CD14-positive monocyte (primary cell): ENCODE measurements around the gene GMPR. TPM values are rescaled to one million over a fixed set of nuclear protein-coding genes. Genes with fewer than 3 reads are reported as not detected.

Source experiments
- DNase-seq, 3 donors: peaks; one replicate each; pipeline ENCODE4 v3.0.0-alpha.2; 2011 to 2022
- H2AFZ ChIP-seq: 2 replicates; pipeline ENCODE4 v1.6.0; 2012; ENCODE audit warnings: mild to moderate bottlenecking, low read depth, low read length, inconsistent platforms; ENCODE audit not compliant: insufficient read depth, poor library complexity, severe bottlenecking
- H3K27ac ChIP-seq, 2 donors: 1 replicate in 1 of 2; 2 replicates in 1 of 2; pipeline ENCODE4 v1.5.1; 2012 to 2013; ENCODE audit warnings: low read length in 2 of 2, control low read depth in 1 of 2, inconsistent platforms in 1 of 2, low read depth in 1 of 2, mild to moderate bottlenecking in 1 of 2
- H3K27me3 ChIP-seq, 2 donors: one replicate each; pipeline versions ENCODE4 v1.6.0 to v1.6.1; 2011 to 2013; ENCODE audit warnings: low read length in 2 of 2; ENCODE audit not compliant: control insufficient read depth in 2 of 2, insufficient read depth in 2 of 2
- H3K36me3 ChIP-seq, 2 donors: replicated peaks in 1 of 2; 1 replicate in 1 of 2; 2 replicates in 1 of 2; pipeline versions ENCODE4 v1.5.1 to v1.6.1; 2012 to 2013; ENCODE audit warnings: low read length in 2 of 2, control low read depth in 1 of 2, inconsistent platforms in 1 of 2, mild to moderate bottlenecking in 1 of 2; ENCODE audit not compliant: insufficient read depth in 2 of 2, control insufficient read depth in 1 of 2
- H3K4me1 ChIP-seq, 2 donors: 1 replicate in 1 of 2; 2 replicates in 1 of 2; pipeline versions ENCODE4 v1.5.1 to v1.6.1; 2012 to 2013; ENCODE audit warnings: low read length in 2 of 2, control low read depth in 1 of 2, inconsistent platforms in 1 of 2, mild to moderate bottlenecking in 1 of 2, moderate library complexity in 1 of 2; ENCODE audit not compliant: insufficient read depth in 2 of 2, control insufficient read depth in 1 of 2
- H3K4me2 ChIP-seq: replicated peaks from 2 replicates; pipeline ENCODE3; 2012; ENCODE audit warnings: low read length, moderate library complexity, mild to moderate bottlenecking; ENCODE audit not compliant: poor library complexity, severe bottlenecking; ENCODE audit errors: extremely low read depth
- H3K4me3 ChIP-seq, 3 experiments: fragments of 200-600 bp in 1 of 3; sonication (generic) in 1 of 3; replicated peaks in 1 of 3; 1 replicate in 2 of 3; 2 replicates in 1 of 3; pipeline ENCODE4 v1.5.1; 2011 to 2013; ENCODE audit warnings: low read length in 3 of 3, mild to moderate bottlenecking in 3 of 3, control low read depth in 2 of 3, low read depth in 2 of 3, inconsistent platforms in 1 of 3, moderate library complexity in 1 of 3
- H3K79me2 ChIP-seq: 2 replicates; pipeline ENCODE4 v1.6.0; 2012; ENCODE audit warnings: mild to moderate bottlenecking, control low read depth, inconsistent platforms, low read length, moderate library complexity; ENCODE audit not compliant: insufficient read depth
- H3K9ac ChIP-seq: 2 replicates; pipeline ENCODE4 v1.6.0; 2017; ENCODE audit warnings: low read length, mild to moderate bottlenecking; ENCODE audit not compliant: insufficient read depth, poor library complexity, severe bottlenecking
- H3K9me3 ChIP-seq, 2 donors: replicated peaks in 1 of 2; 1 replicate in 1 of 2; 2 replicates in 1 of 2; pipeline versions ENCODE4 v1.5.1 to v1.6.1; 2012 to 2013; ENCODE audit warnings: low read length in 2 of 2, control low read depth in 1 of 2; ENCODE audit not compliant: control insufficient read depth in 1 of 2, insufficient read depth in 1 of 2
- H4K20me1 ChIP-seq: 2 replicates; pipeline ENCODE4 v1.6.0; 2012; ENCODE audit warnings: mild to moderate bottlenecking, low read length, control low read depth, moderate library complexity; ENCODE audit not compliant: insufficient read depth
- H3K27ac Mint-ChIP-seq, 7 donors: one replicate each; pipeline ENCODE4 v1.8.0; 2020; ENCODE audit warnings: mild to moderate bottlenecking in 7 of 7, mixed read lengths in 7 of 7, moderate library complexity in 6 of 7, inconsistent platforms in 2 of 7
- H3K27me3 Mint-ChIP-seq, 3 donors: one replicate each; pipeline ENCODE4 v1.8.0; 2021 to 2022; ENCODE audit warnings: low read depth in 3 of 3, mild to moderate bottlenecking in 3 of 3, mixed read lengths in 3 of 3, moderate library complexity in 3 of 3, inconsistent platforms in 1 of 3
- H3K36me3 Mint-ChIP-seq, 2 donors: one replicate each; pipeline ENCODE4 v1.8.0; 2020; ENCODE audit warnings: mixed read lengths in 2 of 2, inconsistent platforms in 1 of 2, mild to moderate bottlenecking in 1 of 2
- H3K4me1 Mint-ChIP-seq: one replicate; pipeline ENCODE4 v1.8.0; 2020; ENCODE audit warnings: mild to moderate bottlenecking, mixed read lengths
- H3K4me3 Mint-ChIP-seq, 2 donors: one replicate each; pipeline ENCODE4 v1.8.0; 2020; ENCODE audit warnings: mild to moderate bottlenecking in 2 of 2, mixed read lengths in 2 of 2, moderate library complexity in 1 of 2
- H3K9me3 Mint-ChIP-seq, 7 donors: one replicate each; pipeline ENCODE4 v1.8.0; 2020 to 2022; ENCODE audit warnings: mixed read lengths in 7 of 7, mild to moderate bottlenecking in 6 of 7, moderate library complexity in 6 of 7, inconsistent platforms in 2 of 7
- CTCF ChIP-seq: fragments of 200-600 bp; IDR thresholded peaks from one replicate; pipeline ENCODE4 v1.8.0; 2022; ENCODE audit warnings: antibody characterized with exemption, mild to moderate bottlenecking
- WGBS: methylation state at CpG from one replicate; pipeline ENCODE4 v1.1.5; 2013; ENCODE audit warnings: missing lambda C conversion rate; ENCODE audit not compliant: insufficient coverage; 5-methylcytosine and 5-hydroxymethylcytosine counted together
- intact Hi-C, 2 donors: fragments of 100-400 bp; cut with micrococcal nuclease; formaldehyde crosslinking; loops; one replicate each; pipeline versions ENCODE4 v1.15.0 to v1.15.1; 2023
- polyA plus RNA-seq, 3 donors: library from polyadenylated mRNA; depleted of rRNA in 1 of 3; unstranded in 2 of 3; stranded (reverse) in 1 of 3; fragments of 300-500 nt in 2 of 3; fragments of >200 nt in 1 of 3; fragmentation: Illumina TruSeq in 2 of 3; gene quantifications; 1 replicate in 2 of 3; 2 replicates in 1 of 3; pipeline ENCODE4 v1.2.3, GENCODE V29; 2012 to 2021

Gene GMPR
- polyA plus RNA-seq, 3 donors: 1.9 to 3.8 (median 3.2) TPM

DNA sequence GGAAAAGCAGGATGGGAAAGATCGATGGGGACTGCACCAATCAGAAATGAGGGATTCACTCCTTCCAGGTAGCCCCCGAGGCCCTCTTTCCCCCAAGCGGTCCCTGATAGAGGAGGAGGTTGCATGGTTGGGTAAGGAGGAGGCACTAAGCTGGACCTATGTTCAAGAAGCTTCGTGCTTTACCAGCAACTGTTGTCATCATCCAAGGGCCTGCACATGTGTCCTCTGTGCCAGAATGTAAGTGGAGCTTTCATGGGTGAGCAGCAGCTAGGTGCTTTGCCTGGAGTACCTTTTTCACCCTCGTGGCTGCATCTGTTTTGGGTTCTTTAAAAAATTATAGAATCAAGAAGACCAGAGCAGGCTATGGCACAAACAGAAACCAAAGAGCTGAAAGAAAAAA is 54.0 kb downstream of the GMPR start:
- Mint-ChIP-seq H3K27me3 (peaks cover 2 to 3% (median 2%) of the 10 kb centered on the region in 3 donors), H3K36me3 (no peaks in the 10 kb centered on the region), H3K4me1 (no peaks in the 10 kb centered on the region), H3K27ac (no peak overlapping the region), H3K4me3 (no peak overlapping the region), H3K9me3 (no peaks in the 10 kb centered on the region)
- no peaks in the 10 kb centered on the region for H3K36me3 ChIP-seq
- no peak overlapping the region for H3K4me2 ChIP-seq
- no peaks in the 10 kb centered on the region for H4K20me1 ChIP-seq
- no peak overlapping the region for H2AFZ ChIP-seq
- intact Hi-C loops: no loop called here
- H3K9ac ChIP-seq: no peak overlapping the region
- H3K9me3 ChIP-seq: no peaks in the 10 kb centered on the region
- no peaks in the 10 kb centered on the region for H3K27me3 ChIP-seq
- no peak overlapping the region for H3K27ac ChIP-seq
- WGBS: 86% methylated on average over 2 of the region's 5 CpGs
- no peak for TF ChIP-seq CTCF
- H3K4me3 ChIP-seq: no peak overlapping the region
- no peaks in the 10 kb centered on the region for H3K4me1 ChIP-seq
- H3K79me2 ChIP-seq: no peaks in the 10 kb centered on the region
- DNase-seq: no peak

DNA sequence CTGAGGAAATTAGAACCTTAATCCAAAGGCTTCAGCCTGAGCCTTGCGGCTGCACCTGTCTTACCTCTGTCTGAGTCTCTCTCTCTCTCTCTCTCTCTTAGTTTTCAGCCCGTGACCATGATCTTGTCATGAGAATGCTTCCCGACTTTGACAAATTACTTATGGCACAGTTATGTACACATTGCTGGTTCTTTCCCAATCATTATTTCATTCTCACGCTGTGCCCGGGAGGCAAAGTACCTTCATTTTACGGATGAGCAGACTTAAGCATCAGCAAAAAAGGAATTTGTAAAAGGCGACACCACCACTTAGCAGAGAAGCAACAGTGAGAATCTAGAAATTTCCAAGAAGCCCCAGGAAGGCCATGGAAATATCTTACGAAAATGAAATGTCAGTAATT is 54.6 kb downstream of the GMPR start:
- no peaks in the 10 kb centered on the region for H3K36me3 ChIP-seq
- no peak for TF ChIP-seq CTCF
- intact Hi-C loops: no loop called here
- H4K20me1 ChIP-seq: no peaks in the 10 kb centered on the region
- no peaks in the 10 kb centered on the region for H3K79me2 ChIP-seq
- H3K36me3 Mint-ChIP-seq: no peaks in the 10 kb centered on the region
- H3K4me2 ChIP-seq: no peak overlapping the region
- H3K9me3 Mint-ChIP-seq: no peaks in the 10 kb centered on the region
- no peaks in the 10 kb centered on the region for H3K4me1 ChIP-seq
- H3K27ac Mint-ChIP-seq: peak overlapping the region in 1 of 7 donors; percentile 40
- 98% methylated on average over 7 of the region's 8 CpGs for WGBS
- no peak for DNase-seq
- no peak overlapping the region for H3K27ac ChIP-seq
- H3K4me3 ChIP-seq: no peak overlapping the region
- H3K9ac ChIP-seq: no peak overlapping the region
- H2AFZ ChIP-seq: no peak overlapping the region
- H3K27me3 ChIP-seq: no peaks in the 10 kb centered on the region
- no peaks in the 10 kb centered on the region for H3K9me3 ChIP-seq
- peaks cover 1 to 2% (median 2%) of the 10 kb centered on the region in 3 donors for H3K27me3 Mint-ChIP-seq
- H3K4me3 Mint-ChIP-seq: no peak overlapping the region
- no peaks in the 10 kb centered on the region for H3K4me1 Mint-ChIP-seq
